ENCODE results near the gene MACF1. TPM values are rescaled to one million over a fixed set of nuclear protein-coding genes. Genes with fewer than 3 reads are reported as not detected.
"Not testable (repeated sequence)": the region's sequence is repeated elsewhere in the genome, so short reads cannot be mapped to it uniquely, and the experiment has no call there.

Gene MACF1
- total and polyA plus RNA-seq, 4 donors, result 23.3 to 216 (median 51.2) TPM

- H3K9me3 ChIP-seq (ENCODE audit: control insufficient read depth in 4 of 4, low read length in 3 of 4); H3K4me3 ChIP-seq (ENCODE audit: low read depth in 1 of 3, low read length in 3 of 3); H3K4me1 ChIP-seq (ENCODE audit: control insufficient read depth in 4 of 4, insufficient read depth in 4 of 4, low read length in 3 of 4); H3K9ac ChIP-seq (ENCODE audit: low read depth in 1 of 2, low read length in 2 of 2); DNase-seq (ENCODE audit: low spot score); H3K27me3 ChIP-seq (ENCODE audit: control insufficient read depth in 4 of 4, insufficient read depth in 4 of 4, low read length in 3 of 4); H3K36me3 ChIP-seq (ENCODE audit: control insufficient read depth in 4 of 4, insufficient read depth in 3 of 4, low read depth in 1 of 4, low read length in 3 of 4); H3K27ac ChIP-seq (ENCODE audit: low read depth in 1 of 2, low read length in 2 of 2): not testable (repeated sequence)
- whole genome bisulfite sequencing, result 95% methylated on average over 12 of the region's 12 CpGs
Measured at GRCh38 chr1:39208360-39208759, 3.9 kb downstream of the MACF1 start.

GRCh38 chr1:39210649-39211048 is 6.2 kb downstream of the MACF1 start:
- Histone ChIP-seq H3K36me3 (ENCODE audit: control insufficient read depth in 4 of 4, insufficient read depth in 3 of 4, low read depth in 1 of 4, low read length in 3 of 4) (no peaks in the 10 kb centered on the region), H3K4me3 (ENCODE audit: low read depth in 1 of 3, low read length in 3 of 3) (no peak overlapping the region), H3K27ac (ENCODE audit: low read depth in 1 of 2, low read length in 2 of 2) (no peak overlapping the region), H3K9me3 (ENCODE audit: control insufficient read depth in 4 of 4, low read length in 3 of 4) (no peaks in the 10 kb centered on the region), H3K4me1 (ENCODE audit: control insufficient read depth in 4 of 4, insufficient read depth in 4 of 4, low read length in 3 of 4) (peaks cover 4 to 24% (median 20%) of the 10 kb centered on the region in 4 donors), H3K27me3 (ENCODE audit: control insufficient read depth in 4 of 4, insufficient read depth in 4 of 4, low read length in 3 of 4) (no peaks in the 10 kb centered on the region), H3K9ac (ENCODE audit: low read depth in 1 of 2, low read length in 2 of 2) (no peak overlapping the region)
- 97% methylated on average over 3 of the region's 3 CpGs for WGBS
- DNase-seq (ENCODE audit: low spot score), result no peak
- TF ChIP-seq NR2F2 (IDR thresholded peaks at IDR 0.05), result no peak
- no peak for TF ChIP-seq EGR1 (IDR thresholded peaks at IDR 0.05; ENCODE audit: low read depth in 2 of 2)
- TF ChIP-seq HNF4A (conservative IDR thresholded peaks at IDR 0.05), result no peak
- no peak for TF ChIP-seq RXRA (IDR thresholded peaks at IDR 0.05)
- TF ChIP-seq MAX (IDR thresholded peaks at IDR 0.05), result no peak
- TF ChIP-seq CTCF (IDR thresholded peaks at IDR 0.05; ENCODE audit: low read depth, low read length, missing input control), result no peak
- no peak for TF ChIP-seq ZBTB33 (IDR thresholded peaks at IDR 0.05)
- TF ChIP-seq RAD21 (IDR thresholded peaks at IDR 0.05), result no peak
- no peak for TF ChIP-seq FOXA2 (IDR thresholded peaks at IDR 0.05)
- no peak for TF ChIP-seq SP1 (IDR thresholded peaks at IDR 0.05)
- no peak for TF ChIP-seq TAF1 (conservative IDR thresholded peaks at IDR 0.05)
- TF ChIP-seq REST (IDR thresholded peaks at IDR 0.05), result no peak
- no peak for TF ChIP-seq ATF3 (IDR thresholded peaks at IDR 0.05)
- TF ChIP-seq GABPA (IDR thresholded peaks at IDR 0.05 in 1 of 2, conservative IDR thresholded peaks at IDR 0.05 in 1 of 2), result no peak
- no peak for TF ChIP-seq JUND (IDR thresholded peaks at IDR 0.05)
- no peak for TF ChIP-seq HNF4G (IDR thresholded peaks at IDR 0.05)
- no peak for TF ChIP-seq YY1 (IDR thresholded peaks at IDR 0.05)
- TF ChIP-seq FOXA1 (IDR thresholded peaks at IDR 0.05), result no peak
